ENCODE results near the gene TRAK1.

DNA sequence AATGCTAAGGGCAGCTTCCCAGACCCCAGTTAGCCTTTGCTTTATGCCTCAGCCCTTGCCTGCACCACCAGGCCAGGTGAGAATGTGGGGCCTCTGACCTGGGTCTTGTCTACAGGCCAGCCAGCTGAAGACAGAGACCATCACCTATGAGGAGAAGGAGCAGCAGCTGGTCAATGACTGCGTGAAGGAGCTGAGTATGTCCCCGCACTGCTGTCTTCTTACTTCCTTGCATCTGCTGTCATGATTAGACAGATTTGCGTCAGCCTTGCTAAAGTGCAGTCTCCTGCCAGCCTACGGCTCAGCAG, 100.2 kb downstream of the TRAK1 start:
- TF ChIP-seq, protein P1, sequence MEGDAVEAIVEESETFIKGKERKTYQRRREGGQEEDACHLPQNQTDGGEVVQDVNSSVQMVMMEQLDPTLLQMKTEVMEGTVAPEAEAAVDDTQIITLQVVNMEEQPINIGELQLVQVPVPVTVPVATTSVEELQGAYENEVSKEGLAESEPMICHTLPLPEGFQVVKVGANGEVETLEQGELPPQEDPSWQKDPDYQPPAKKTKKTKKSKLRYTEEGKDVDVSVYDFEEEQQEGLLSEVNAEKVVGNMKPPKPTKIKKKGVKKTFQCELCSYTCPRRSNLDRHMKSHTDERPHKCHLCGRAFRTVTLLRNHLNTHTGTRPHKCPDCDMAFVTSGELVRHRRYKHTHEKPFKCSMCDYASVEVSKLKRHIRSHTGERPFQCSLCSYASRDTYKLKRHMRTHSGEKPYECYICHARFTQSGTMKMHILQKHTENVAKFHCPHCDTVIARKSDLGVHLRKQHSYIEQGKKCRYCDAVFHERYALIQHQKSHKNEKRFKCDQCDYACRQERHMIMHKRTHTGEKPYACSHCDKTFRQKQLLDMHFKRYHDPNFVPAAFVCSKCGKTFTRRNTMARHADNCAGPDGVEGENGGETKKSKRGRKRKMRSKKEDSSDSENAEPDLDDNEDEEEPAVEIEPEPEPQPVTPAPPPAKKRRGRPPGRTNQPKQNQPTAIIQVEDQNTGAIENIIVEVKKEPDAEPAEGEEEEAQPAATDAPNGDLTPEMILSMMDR (IDR thresholded peaks at IDR 0.05), result peak in 1 of 6 experiments; percentile 10
- no peak for TF ChIP-seq POLR2A (IDR thresholded peaks at IDR 0.05)
